Heart left ventricle (tissue), 13 donors: ENCODE results near the gene NFIX.

Experiments used
- POLR2A ChIP-seq, 2 donors: fragments of 450-650 bp; IDR thresholded peaks; one replicate each; pipeline ENCODE4 v1.6.1; 2017; ENCODE audit warnings: antibody characterized with exemption in 2 of 2, mild to moderate bottlenecking in 2 of 2, moderate library complexity in 2 of 2
- TF ChIP-seq, protein P1 (sequence below), 12 donors: fragments of 200-600 bp; sonication (generic) in 4 of 12; IDR thresholded peaks; one replicate each; pipeline versions ENCODE4 v1.5.0 to v1.8.0; 2018 to 2022; ENCODE audit warnings: antibody characterized with exemption in 12 of 12, mild to moderate bottlenecking in 5 of 12
- donor health status: ischemic (EF 13 %, LVEDD 7.1; RV severe dilation, severe dysfunction).
- donor health status: DM: no; HTN: yes; CAD: no.
- donor health status: DM: no; HTN: no; CAD: no.
- donor health status: ischemic (EF 25% LVEDD 6.9; RV normal size, moderate dysfunction).
- donor health status: ischemic (EF 25% LVEDD 5.7; RV mildly dilated, moderate dysfunction).
- donor health status: ischemic (EF 35%, LVEDD 5.7; RV mildly dilated, moderate dysfunction).
- donor health status: nonischemic (EF 11% LVEDD 7.7; RV severe dilation, severe dysfunction).
- donor health status: DM: yes; HTN: yes; CAD: no.
- donor health status: PGD.
- donor health status: ischemic (EF 29% LVEDD 5.4; RV normal size, mild dysfunction).
- donor health status: nonischemic (EF 23%, LVEDD 6.1; RV moderate dilation, normal function).

GRCh38 chr19:13091400-13092157, 96.3 kb downstream of the NFIX start:
- TF ChIP-seq, protein P1, sequence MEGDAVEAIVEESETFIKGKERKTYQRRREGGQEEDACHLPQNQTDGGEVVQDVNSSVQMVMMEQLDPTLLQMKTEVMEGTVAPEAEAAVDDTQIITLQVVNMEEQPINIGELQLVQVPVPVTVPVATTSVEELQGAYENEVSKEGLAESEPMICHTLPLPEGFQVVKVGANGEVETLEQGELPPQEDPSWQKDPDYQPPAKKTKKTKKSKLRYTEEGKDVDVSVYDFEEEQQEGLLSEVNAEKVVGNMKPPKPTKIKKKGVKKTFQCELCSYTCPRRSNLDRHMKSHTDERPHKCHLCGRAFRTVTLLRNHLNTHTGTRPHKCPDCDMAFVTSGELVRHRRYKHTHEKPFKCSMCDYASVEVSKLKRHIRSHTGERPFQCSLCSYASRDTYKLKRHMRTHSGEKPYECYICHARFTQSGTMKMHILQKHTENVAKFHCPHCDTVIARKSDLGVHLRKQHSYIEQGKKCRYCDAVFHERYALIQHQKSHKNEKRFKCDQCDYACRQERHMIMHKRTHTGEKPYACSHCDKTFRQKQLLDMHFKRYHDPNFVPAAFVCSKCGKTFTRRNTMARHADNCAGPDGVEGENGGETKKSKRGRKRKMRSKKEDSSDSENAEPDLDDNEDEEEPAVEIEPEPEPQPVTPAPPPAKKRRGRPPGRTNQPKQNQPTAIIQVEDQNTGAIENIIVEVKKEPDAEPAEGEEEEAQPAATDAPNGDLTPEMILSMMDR (IDR thresholded peaks at IDR 0.05), result peak in 2 of 12 donors; percentile 9 to 25
- TF ChIP-seq POLR2A (IDR thresholded peaks at IDR 0.05), result no peak
